Measurements from ENCODE around the gene SRRM3. TPM values are rescaled to one million over a fixed set of nuclear protein-coding genes. Genes with fewer than 3 reads are reported as not detected.

SRRM3 gene
- polyA plus RNA-seq, 1 donor (not counting 4 experiments of a cell fraction or from before 2014, with no cell fraction given): 0.30 TPM

- dilution Hi-C loops (cut with MboI; ENCODE audit: extremely low pct_ligation_motif_present, low sequenced_read_pairs): no loop called here
- H3K4me3 ChIP-seq (ENCODE audit: control insufficient read depth in 2 of 3, extremely low read depth in 1 of 3, insufficient read depth in 2 of 3, low read depth in 1 of 3, low read length in 3 of 3): no peak overlapping the region
- no peaks in the 10 kb centered on the region for H3K9me1 ChIP-seq (ENCODE audit: control insufficient read depth, extremely low read depth, insufficient read depth, low read length)
- H3K27ac ChIP-seq (ENCODE audit: control insufficient read depth, insufficient read depth, low read length): no peak overlapping the region
- H2AFZ ChIP-seq (ENCODE audit: control insufficient read depth, low read length): no peak overlapping the region
- FAIRE-seq (no peak), DNase-seq (ENCODE audit: low read depth, low spot score) (no peak)
- H3K9ac ChIP-seq (ENCODE audit: control insufficient read depth, extremely low read depth, insufficient read depth, low read length): no peak overlapping the region
- no peaks in the 10 kb centered on the region for H3K79me2 ChIP-seq (ENCODE audit: control insufficient read depth, insufficient read depth, low read length)
- no peaks in the 10 kb centered on the region for H3K9me3 ChIP-seq (ENCODE audit: control insufficient read depth, low read depth, low read length)
- TF ChIP-seq CTCF (optimal IDR thresholded peaks at IDR 0.05 in 1 of 3, IDR thresholded peaks at IDR 0.05 in 1 of 3, conservative IDR thresholded peaks at IDR 0.05 in 1 of 3; ENCODE audit: extremely low read depth in 1 of 3, insufficient read depth in 2 of 3, low read length in 3 of 3) (no peak), EZH2 (IDR thresholded peaks at IDR 0.05; ENCODE audit: low read length) (no peak)
- no peak overlapping the region for H3K4me2 ChIP-seq (ENCODE audit: control insufficient read depth, extremely low read depth, insufficient read depth, low read depth, low read length)
- peaks cover 4% of the 10 kb centered on the region for H3K4me1 ChIP-seq (ENCODE audit: control insufficient read depth, extremely low read depth, insufficient read depth, low read length)
- H3K36me3 ChIP-seq (ENCODE audit: control insufficient read depth in 2 of 2, extremely low read depth in 1 of 2, insufficient read depth in 2 of 2, low read length in 2 of 2): no peaks in the 10 kb centered on the region
- peaks cover 3% of the 10 kb centered on the region for H3K27me3 ChIP-seq (ENCODE audit: control insufficient read depth, extremely low read depth, insufficient read depth, low read length)
- H4K20me1 ChIP-seq (ENCODE audit: control insufficient read depth, extremely low read depth, insufficient read depth, low read length): no peaks in the 10 kb centered on the region
These were observed 28.5 kb downstream of the SRRM3 start for GRCh38 chr7:76230214-76230613.

GRCh38 chr7:76231071-76231470, 29.4 kb downstream of the SRRM3 start:
- Histone ChIP-seq H2AFZ (ENCODE audit: control insufficient read depth, low read length) (no peak overlapping the region), H3K9me1 (ENCODE audit: control insufficient read depth, extremely low read depth, insufficient read depth, low read length) (no peaks in the 10 kb centered on the region), H3K79me2 (ENCODE audit: control insufficient read depth, insufficient read depth, low read length) (no peaks in the 10 kb centered on the region), H3K27me3 (ENCODE audit: control insufficient read depth, extremely low read depth, insufficient read depth, low read length) (peaks cover 3% of the 10 kb centered on the region), H3K4me1 (ENCODE audit: control insufficient read depth, extremely low read depth, insufficient read depth, low read length) (peaks cover 4% of the 10 kb centered on the region), H3K9me3 (ENCODE audit: control insufficient read depth, low read depth, low read length) (no peaks in the 10 kb centered on the region), H3K4me2 (ENCODE audit: control insufficient read depth, extremely low read depth, insufficient read depth, low read depth, low read length) (no peak overlapping the region), H3K27ac (ENCODE audit: control insufficient read depth, insufficient read depth, low read length) (no peak overlapping the region), H3K36me3 (ENCODE audit: control insufficient read depth in 2 of 2, extremely low read depth in 1 of 2, insufficient read depth in 2 of 2, low read length in 2 of 2) (no peaks in the 10 kb centered on the region), H4K20me1 (ENCODE audit: control insufficient read depth, extremely low read depth, insufficient read depth, low read length) (no peaks in the 10 kb centered on the region), H3K9ac (ENCODE audit: control insufficient read depth, extremely low read depth, insufficient read depth, low read length) (no peak overlapping the region), H3K4me3 (ENCODE audit: control insufficient read depth in 2 of 3, extremely low read depth in 1 of 3, insufficient read depth in 2 of 3, low read depth in 1 of 3, low read length in 3 of 3) (no peak overlapping the region)
- DNase-seq (ENCODE audit: low read depth, low spot score) (no peak), FAIRE-seq (no peak)
- dilution Hi-C loops (cut with MboI; ENCODE audit: extremely low pct_ligation_motif_present, low sequenced_read_pairs): no loop called here
- no peak for TF ChIP-seq EZH2 (IDR thresholded peaks at IDR 0.05; ENCODE audit: low read length)
- TF ChIP-seq CTCF (optimal IDR thresholded peaks at IDR 0.05 in 1 of 3, IDR thresholded peaks at IDR 0.05 in 1 of 3, conservative IDR thresholded peaks at IDR 0.05 in 1 of 3; ENCODE audit: extremely low read depth in 1 of 3, insufficient read depth in 2 of 3, low read length in 3 of 3): no peak
